ENCODE measurements around the gene TMEM209.

Gene TMEM209

GRCh38 chr7:130234078-130234477, 28.9 kb upstream of the TMEM209 start:
- Histone ChIP-seq H3K9me3 (ENCODE audit: control insufficient read depth, insufficient read depth, low read depth, low read length) (no peaks in the 10 kb centered on the region), H3K27ac (ENCODE audit: extremely low read depth, low read depth, low read length) (no peak overlapping the region), H3K36me3 (ENCODE audit: control insufficient read depth in 2 of 2, insufficient read depth in 1 of 2, low read length in 2 of 2) (no peaks in the 10 kb centered on the region), H3K4me3 (ENCODE audit: low read depth, low read length) (no peak overlapping the region), H3K4me1 (ENCODE audit: control insufficient read depth, insufficient read depth, low read length) (no peaks in the 10 kb centered on the region)
- ChIA-PET CTCF (no interaction called here), POLR2A (no interaction called here)
- TF ChIP-seq BCL11A (tag by site-specific recombination; IDR thresholded peaks at IDR 0.05; ENCODE audit: low read depth) (no peak), GLIS1 (tag by site-specific recombination; IDR thresholded peaks at IDR 0.05) (no peak), ZNF747 (tag by site-specific recombination; IDR thresholded peaks at IDR 0.05) (no peak), ZNF791 (tag by site-specific recombination; IDR thresholded peaks at IDR 0.05) (no peak), ZNF701 (tag by site-specific recombination; IDR thresholded peaks at IDR 0.05) (no peak), ZNF133 (tag by site-specific recombination; IDR thresholded peaks at IDR 0.05) (no peak), ZNF121 (tag by site-specific recombination; IDR thresholded peaks at IDR 0.05) (no peak), ZNF426 (tag by site-specific recombination; IDR thresholded peaks at IDR 0.05) (no peak), ZNF645 (tag by site-specific recombination; IDR thresholded peaks at IDR 0.05) (no peak), ZNF174 (tag by site-specific recombination; IDR thresholded peaks at IDR 0.05) (no peak), ZNF24 (tag by site-specific recombination; IDR thresholded peaks at IDR 0.05) (no peak)
- TF ChIP-seq, protein P1, sequence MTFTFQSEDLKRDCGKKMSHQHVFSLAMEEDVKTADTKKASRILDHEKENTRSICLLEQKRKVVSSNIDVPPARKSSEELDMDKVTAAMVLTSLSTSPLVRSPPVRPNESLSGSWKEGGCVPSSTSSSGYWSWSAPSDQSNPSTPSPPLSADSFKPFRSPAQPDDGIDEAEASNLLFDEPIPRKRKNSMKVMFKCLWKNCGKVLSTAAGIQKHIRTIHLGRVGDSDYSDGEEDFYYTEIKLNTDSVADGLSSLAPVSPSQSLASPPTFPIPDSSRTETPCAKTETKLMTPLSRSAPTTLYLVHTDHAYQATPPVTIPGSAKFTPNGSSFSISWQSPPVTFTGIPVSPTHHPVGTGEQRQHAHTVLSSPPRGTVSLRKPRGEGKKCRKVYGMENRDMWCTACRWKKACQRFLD (tag by site-specific recombination; IDR thresholded peaks at IDR 0.05) = no peak

DNA sequence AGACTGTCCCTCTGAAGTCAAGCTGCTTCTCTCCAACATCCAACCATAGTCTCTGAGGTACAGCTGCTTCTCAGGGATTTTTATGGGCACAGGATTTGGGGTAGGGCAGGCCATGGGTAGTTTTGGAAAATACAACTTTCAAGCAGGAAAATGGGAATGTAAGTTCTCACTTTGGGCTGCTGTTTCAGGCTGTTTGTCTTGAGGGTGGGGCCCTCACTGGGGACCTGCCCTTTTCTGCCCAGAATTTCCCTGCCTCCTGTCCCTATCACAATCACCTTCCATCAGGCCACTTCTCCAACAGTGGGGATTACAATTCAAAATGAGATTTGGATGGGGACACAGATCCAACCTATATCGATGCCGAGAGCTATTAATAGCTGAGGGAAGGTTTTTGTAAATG, 27.0 kb upstream of the TMEM209 start:
- TF ChIP-seq ZNF624 (tag by site-specific recombination; IDR thresholded peaks at IDR 0.05) (no peak), ZBTB21 (tag by site-specific recombination; IDR thresholded peaks at IDR 0.05) (no peak), YY1 (tag by site-specific recombination; IDR thresholded peaks at IDR 0.05) (no peak), KLF1 (tag by site-specific recombination; IDR thresholded peaks at IDR 0.05) (peak; percentile 65), ZBTB10 (tag by site-specific recombination; IDR thresholded peaks at IDR 0.05) (no peak), ZNF555 (tag by site-specific recombination; conservative IDR thresholded peaks at IDR 0.05) (no peak), ZNF654 (tag by site-specific recombination; IDR thresholded peaks at IDR 0.05; ENCODE audit: low read depth) (no peak)
- ChIA-PET POLR2A (no interaction called here), CTCF (interaction anchor here (0.9 kb wide), 1 partner anchor 160 kb away, joined by 3 read pairs; no protein-coding TSS in a partner anchor)
- Histone ChIP-seq H3K4me3 (ENCODE audit: low read depth, low read length) (no peak overlapping the region), H3K9me3 (ENCODE audit: control insufficient read depth, insufficient read depth, low read depth, low read length) (no peaks in the 10 kb centered on the region), H3K36me3 (ENCODE audit: control insufficient read depth in 2 of 2, insufficient read depth in 1 of 2, low read length in 2 of 2) (no peaks in the 10 kb centered on the region), H3K27ac (ENCODE audit: extremely low read depth, low read depth, low read length) (no peak overlapping the region), H3K4me1 (ENCODE audit: control insufficient read depth, insufficient read depth, low read length) (no peaks in the 10 kb centered on the region)

DNA sequence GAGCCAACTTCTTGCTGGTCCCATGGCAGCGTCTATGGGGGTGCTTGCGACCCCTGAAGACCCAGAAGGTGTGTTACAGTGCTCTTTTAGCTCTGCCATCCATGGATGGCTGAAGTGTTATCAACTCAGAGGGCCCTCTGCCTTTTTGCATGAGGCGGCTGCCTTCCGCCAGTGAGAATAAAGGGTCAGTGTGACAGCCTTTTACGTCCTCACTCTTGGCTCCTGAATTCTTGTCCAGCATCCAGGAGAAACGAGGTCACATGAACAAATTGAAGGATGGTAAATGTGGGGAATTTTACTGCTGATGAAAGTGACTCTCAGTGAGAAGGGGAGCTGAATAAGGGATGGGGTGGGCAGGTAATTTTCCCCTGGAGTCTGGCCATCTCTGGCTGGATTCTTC, 26.6 kb upstream of the TMEM209 start:
- CTCF ChIA-PET = interaction anchor here (0.9 kb wide), 1 partner anchor 159 kb away, joined by 3 read pairs; no protein-coding TSS in a partner anchor
- Histone ChIP-seq H3K4me3 (ENCODE audit: low read depth, low read length) (no peak overlapping the region), H3K36me3 (ENCODE audit: control insufficient read depth in 2 of 2, insufficient read depth in 1 of 2, low read length in 2 of 2) (no peaks in the 10 kb centered on the region), H3K9me3 (ENCODE audit: control insufficient read depth, insufficient read depth, low read depth, low read length) (no peaks in the 10 kb centered on the region), H3K27ac (ENCODE audit: extremely low read depth, low read depth, low read length) (no peak overlapping the region), H3K4me1 (ENCODE audit: control insufficient read depth, insufficient read depth, low read length) (no peaks in the 10 kb centered on the region)
- POLR2A ChIA-PET = no interaction called here
- no peak for TF ChIP-seq ZSCAN23 (tag by site-specific recombination; IDR thresholded peaks at IDR 0.05)
- no peak for TF ChIP-seq ZNF121 (tag by site-specific recombination; IDR thresholded peaks at IDR 0.05)
- no peak for TF ChIP-seq GFI1B (tag by site-specific recombination; IDR thresholded peaks at IDR 0.05)
- TF ChIP-seq, protein P2, sequence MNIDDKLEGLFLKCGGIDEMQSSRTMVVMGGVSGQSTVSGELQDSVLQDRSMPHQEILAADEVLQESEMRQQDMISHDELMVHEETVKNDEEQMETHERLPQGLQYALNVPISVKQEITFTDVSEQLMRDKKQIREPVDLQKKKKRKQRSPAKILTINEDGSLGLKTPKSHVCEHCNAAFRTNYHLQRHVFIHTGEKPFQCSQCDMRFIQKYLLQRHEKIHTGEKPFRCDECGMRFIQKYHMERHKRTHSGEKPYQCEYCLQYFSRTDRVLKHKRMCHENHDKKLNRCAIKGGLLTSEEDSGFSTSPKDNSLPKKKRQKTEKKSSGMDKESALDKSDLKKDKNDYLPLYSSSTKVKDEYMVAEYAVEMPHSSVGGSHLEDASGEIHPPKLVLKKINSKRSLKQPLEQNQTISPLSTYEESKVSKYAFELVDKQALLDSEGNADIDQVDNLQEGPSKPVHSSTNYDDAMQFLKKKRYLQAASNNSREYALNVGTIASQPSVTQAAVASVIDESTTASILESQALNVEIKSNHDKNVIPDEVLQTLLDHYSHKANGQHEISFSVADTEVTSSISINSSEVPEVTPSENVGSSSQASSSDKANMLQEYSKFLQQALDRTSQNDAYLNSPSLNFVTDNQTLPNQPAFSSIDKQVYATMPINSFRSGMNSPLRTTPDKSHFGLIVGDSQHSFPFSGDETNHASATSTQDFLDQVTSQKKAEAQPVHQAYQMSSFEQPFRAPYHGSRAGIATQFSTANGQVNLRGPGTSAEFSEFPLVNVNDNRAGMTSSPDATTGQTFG (tag by site-specific recombination; IDR thresholded peaks at IDR 0.05; ENCODE audit: borderline replicate concordance) = no peak
- TF ChIP-seq WT1 (tag by site-specific recombination; IDR thresholded peaks at IDR 0.05) = no peak
- no peak for TF ChIP-seq ZNF843 (tag by site-specific recombination; IDR thresholded peaks at IDR 0.05)
- no peak for TF ChIP-seq ZNF677 (tag by site-specific recombination; IDR thresholded peaks at IDR 0.05)
- no peak for TF ChIP-seq ZNF837 (tag by site-specific recombination; IDR thresholded peaks at IDR 0.05)
- no peak for TF ChIP-seq ZNF558 (tag by site-specific recombination; IDR thresholded peaks at IDR 0.05)
- no peak for TF ChIP-seq ZNF248 (tag by site-specific recombination; IDR thresholded peaks at IDR 0.05)
